Stimulated activated CD8-positive, alpha-beta memory T cell treated with anti-CD3 and anti-CD28 coated beads, Interleukin-7, amount 100 ng/mL, for 48 hours (primary cell): ENCODE results near the gene PRKACA.
"Not testable (repeated sequence)": the region's sequence is repeated elsewhere in the genome, so short reads cannot be mapped to it uniquely, and the experiment has no call there.

Experiments used
- DNase-seq, 2 donors: peaks; one replicate each; pipeline ENCODE4 v3.0.0-alpha.2; 2020; ENCODE audit warnings: low read depth in 1 of 2; ENCODE audit errors: extremely low read depth in 1 of 2

The PRKACA gene

DNA sequence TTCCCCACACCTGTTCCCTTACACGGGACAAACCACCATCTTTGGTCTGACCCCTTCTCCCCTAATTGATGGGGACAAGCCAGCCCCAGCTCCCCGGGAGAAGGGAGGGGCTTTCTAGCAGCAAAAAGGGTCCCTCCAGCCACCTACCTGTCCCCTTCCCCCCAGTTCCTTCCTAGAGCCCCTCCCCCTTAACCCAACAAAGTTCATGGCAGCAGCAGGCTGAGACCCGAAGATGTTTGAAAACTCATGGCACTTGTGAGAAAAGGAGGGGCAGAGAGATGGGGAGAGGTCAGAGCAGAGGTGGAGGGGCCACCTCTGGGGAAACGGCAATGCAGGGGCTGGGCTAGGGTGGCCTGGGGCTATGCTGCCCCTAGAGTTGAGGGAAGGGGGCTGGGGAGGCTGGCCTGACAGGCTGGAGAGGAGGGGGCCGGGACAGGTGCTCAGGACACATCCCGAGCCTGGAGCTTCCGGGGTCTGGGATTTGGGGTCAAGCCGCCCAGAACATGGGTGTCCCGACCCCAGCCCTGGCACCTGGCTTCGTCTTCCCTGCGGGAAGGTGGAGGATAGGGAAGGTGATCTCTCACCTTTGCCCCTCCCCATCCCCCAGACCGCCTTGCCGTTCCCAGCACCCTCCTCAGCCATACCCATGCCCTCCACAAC lies 31.3 kb upstream of the PRKACA start:
- DNase-seq: no peak

DNA sequence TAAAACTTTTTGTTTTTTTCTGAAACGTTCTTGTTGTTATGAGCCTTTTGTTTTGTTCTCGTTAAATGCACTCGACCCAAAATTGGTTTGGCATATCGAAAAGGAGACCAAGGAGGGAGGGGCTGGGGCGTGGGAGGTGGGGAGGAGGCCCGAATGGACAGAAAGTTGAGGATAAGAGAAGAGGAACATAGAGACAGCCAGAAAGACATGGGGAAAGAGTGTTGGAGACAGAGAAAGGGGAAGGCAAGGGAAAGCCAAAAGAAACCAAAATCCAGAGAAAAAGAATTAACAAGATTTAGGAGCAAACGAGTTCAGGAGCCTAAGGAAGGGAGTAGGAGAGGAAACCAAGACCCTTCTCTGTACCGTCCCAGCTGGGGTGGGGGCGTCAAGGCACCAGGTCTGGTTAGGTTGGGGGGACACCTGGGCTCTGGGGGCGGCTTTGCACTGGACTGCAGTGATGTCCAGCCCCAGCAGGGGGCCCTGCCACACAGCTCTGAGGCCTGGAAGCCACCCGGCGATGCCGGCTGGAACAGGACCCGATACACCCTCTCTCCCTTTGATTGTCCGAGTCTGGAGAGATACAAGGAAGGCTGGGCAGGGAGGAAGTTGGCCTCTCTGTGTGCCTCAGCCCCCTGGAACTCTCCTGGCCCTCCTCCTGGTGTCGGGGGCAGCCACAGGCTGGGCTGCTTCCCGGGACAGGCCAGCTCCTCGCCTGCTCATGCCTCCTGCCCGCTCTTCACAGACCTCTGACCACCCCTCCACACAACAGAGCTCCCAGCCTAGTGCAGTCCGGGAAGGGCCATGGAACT lies 30.4 kb upstream of the PRKACA start:
- DNase-seq: no peak

GRCh38 chr19:14146789-14147216 lies 29.2 kb upstream of the PRKACA start:
- DNase-seq: no peak

- DNase-seq: not testable (repeated sequence)
Observed at GRCh38 chr19:14146169-14146568, 28.6 kb upstream of the PRKACA start.

DNA sequence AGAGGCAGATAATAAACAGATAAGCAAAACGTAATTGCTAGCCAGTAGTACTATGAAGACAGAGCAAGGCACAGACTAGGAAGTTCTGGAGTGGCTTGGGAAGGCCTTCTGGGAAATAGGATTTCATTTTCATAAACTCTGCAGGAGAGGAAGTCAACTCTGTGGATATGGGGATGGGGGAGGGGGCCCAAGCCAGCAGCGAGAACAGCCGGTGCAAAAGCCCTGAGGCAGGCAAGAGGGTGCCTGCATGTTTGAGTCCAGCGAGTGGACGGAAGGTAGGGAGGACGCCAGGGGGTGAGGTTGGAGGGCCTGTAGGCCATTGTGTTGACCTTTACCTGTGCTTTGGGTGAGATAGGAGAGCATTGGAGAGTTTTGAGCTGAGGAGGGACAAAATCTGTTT lies 27.8 kb upstream of the PRKACA start:
- DNase-seq: no peak

- no peak for DNase-seq
Observed at GRCh38 chr19:14142262-14143190, 25.0 kb upstream of the PRKACA start.

- DNase-seq: no peak
Observed at GRCh38 chr19:14141041-14141440, 23.5 kb upstream of the PRKACA start.

DNA sequence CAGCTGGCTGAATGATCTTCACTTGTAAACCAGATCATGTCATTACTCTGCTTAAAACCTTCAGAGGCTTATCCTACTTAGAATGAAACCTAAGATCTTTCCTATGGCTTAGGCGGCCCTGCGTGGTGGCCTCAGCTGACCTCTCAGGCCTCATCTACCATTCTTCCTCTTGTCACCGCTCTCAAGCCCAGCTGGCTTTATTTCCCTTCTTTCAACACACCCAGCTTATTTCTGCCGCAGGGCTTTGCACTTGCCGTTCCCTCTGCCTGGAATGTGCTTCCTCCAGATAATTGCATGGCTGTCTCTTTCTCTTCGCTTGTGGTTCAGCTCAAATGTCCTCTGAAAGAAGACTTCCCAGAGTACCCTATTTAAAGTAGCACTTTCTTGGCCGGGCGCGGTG lies 22.4 kb upstream of the PRKACA start:
- no peak for DNase-seq

DNA sequence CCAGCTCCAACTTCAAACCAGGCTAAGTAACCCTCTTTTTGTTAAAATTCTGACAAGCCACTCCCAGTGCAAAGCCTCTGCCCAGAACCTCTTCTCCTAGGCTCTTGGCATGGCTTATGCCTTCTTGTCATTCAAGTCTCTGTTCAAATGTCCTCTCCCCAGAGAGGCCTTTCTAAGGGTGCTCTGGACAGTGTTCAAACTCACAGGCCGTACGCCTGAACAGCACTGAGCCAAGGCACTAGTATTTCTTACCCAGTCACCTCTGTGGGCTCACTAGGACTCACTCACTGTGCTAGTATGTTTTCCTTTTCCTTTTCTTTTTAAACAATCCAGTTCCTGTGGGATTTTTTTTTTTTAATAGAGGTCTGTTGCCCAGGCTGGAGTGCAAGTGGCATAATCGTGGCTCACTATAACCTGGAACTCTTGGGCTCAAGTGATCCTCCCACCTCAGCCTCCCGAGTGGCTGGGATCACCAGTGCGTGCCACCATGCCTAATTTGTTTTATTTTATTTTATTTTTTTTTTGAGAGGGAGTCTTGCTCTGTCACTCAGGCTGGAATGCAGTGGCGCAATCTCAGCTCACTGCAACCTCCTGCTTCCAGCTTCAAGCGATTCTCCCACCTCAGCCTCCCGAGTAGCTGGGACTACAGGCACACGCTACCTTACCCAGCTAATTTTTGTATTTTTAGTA lies 21.2 kb upstream of the PRKACA start:
- DNase-seq: no peak

GRCh38 chr19:14136509-14137281 lies 19.1 kb upstream of the PRKACA start, which contains the start of gene ASF1B:
Gene ASF1B (minus strand): TSS chr19:14136589. CDS start chr19:14136456, 133 bp downstream.
- peak; percentile 97 for DNase-seq

- DNase-seq: no peak
Observed at GRCh38 chr19:14135985-14136508, 18.5 kb upstream of the PRKACA start.

DNA sequence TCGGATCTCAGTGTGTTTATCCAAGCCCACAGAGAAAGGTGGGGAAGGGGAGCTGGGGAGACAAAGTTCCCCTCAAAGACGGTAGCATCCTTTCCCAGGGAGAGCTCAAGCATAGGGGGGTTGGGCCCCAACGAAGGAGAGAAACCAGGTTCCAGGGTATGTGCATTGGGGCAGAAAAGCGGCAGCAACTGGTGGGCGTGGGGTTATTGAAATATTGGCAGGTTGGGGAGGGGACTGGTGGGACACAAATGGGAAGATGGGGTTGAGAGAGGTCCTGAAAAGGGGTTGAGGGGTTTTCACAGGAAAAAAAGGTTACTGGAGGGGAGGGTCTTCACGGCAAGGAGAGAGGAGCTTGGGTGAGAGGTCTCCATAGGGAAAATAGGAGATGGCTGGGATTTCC lies 17.8 kb upstream of the PRKACA start:
- DNase-seq: no peak

DNA sequence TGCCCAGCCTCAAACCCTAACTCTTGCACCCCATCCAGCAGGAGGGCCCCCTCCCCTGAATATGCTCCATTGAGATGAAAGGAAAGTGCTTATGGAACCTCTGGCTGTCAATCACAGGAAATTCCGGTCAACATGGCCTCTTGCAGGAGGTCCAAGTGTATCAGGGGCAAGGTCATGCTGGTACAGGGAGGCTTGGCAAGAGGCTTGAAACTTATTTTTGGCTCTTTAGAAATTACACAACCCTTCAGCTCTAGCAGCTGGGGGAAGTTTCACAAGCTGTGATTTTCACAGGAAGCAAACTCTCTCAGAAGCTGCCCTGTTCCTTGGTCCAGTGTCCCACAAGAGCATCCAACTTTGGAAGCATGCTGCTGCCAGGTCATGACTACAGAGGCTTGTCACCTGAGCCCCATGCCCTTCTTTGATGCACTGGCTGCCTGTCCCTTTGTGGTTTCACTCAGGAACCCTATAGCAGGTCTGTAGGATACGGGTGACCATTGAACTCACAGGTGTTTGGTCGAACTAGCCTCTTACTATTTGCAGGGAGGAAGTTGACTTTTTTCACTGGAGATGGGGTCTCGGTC lies 10.5 kb upstream of the PRKACA start:
- DNase-seq: no peak

GRCh38 chr19:14127176-14127575 lies 9.6 kb upstream of the PRKACA start:
- DNase-seq: no peak

GRCh38 chr19:14122924-14123323 lies 5.4 kb upstream of the PRKACA start:
- DNase-seq: no peak

GRCh38 chr19:14120497-14120780 lies 2.9 kb upstream of the PRKACA start:
- DNase-seq: no peak

GRCh38 chr19:14119644-14120496 lies 2.3 kb upstream of the PRKACA start:
- DNase-seq: no peak

- no peak for DNase-seq
Observed at GRCh38 chr19:14119146-14119545, 1.6 kb upstream of the PRKACA start.
